ENCODE data around the gene SLC25A13.

DNA sequence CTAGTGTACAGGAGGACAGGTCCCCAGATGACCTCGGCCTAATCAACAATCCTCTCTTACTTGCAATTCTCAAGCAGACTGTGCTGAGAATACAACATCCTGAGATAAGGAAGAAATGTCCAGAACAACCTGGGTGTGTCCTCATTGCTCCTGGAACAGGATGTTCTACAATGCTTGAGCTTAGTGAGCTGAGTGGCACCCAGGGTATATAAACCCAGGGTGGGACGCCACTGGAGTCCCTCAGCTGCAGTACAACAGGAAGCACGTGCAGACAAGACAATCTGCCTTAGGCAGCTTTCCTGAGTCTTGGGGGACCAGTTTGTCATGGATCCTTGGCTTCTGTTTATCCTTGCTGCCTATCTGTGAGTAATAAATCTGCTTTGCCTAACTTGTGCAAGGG is 27.7 kb upstream of the SLC25A13 start:
- no peak for TF ChIP-seq EZH2phosphoT487 (IDR thresholded peaks at IDR 0.05; ENCODE audit: borderline replicate concordance, low read length)
- TF ChIP-seq, protein P1, sequence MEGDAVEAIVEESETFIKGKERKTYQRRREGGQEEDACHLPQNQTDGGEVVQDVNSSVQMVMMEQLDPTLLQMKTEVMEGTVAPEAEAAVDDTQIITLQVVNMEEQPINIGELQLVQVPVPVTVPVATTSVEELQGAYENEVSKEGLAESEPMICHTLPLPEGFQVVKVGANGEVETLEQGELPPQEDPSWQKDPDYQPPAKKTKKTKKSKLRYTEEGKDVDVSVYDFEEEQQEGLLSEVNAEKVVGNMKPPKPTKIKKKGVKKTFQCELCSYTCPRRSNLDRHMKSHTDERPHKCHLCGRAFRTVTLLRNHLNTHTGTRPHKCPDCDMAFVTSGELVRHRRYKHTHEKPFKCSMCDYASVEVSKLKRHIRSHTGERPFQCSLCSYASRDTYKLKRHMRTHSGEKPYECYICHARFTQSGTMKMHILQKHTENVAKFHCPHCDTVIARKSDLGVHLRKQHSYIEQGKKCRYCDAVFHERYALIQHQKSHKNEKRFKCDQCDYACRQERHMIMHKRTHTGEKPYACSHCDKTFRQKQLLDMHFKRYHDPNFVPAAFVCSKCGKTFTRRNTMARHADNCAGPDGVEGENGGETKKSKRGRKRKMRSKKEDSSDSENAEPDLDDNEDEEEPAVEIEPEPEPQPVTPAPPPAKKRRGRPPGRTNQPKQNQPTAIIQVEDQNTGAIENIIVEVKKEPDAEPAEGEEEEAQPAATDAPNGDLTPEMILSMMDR (conservative IDR thresholded peaks at IDR 0.05; ENCODE audit: low read depth, low read length): no peak
